ENCODE measurements around the gene PTEN.
"Not testable (repeated sequence)": the region's sequence is repeated elsewhere in the genome, so short reads cannot be mapped to it uniquely, and the experiment has no call there.

PTEN gene

GRCh38 chr10:87868277-87868676 lies 4.9 kb downstream of the PTEN start:
- DNase-seq (ENCODE audit: low read depth, low spot score) = no peak
- H3K27ac ChIP-seq = no peak overlapping the region

- not testable (repeated sequence) for DNase-seq (ENCODE audit: low read depth, low spot score); H3K27ac ChIP-seq
These were observed 5.7 kb downstream of the PTEN start for GRCh38 chr10:87869139-87869538.

GRCh38 chr10:87869773-87870551 lies 6.5 kb downstream of the PTEN start:
- DNase-seq (ENCODE audit: low read depth, low spot score) = no peak
- no peak overlapping the region for H3K27ac ChIP-seq

- no peak for DNase-seq (ENCODE audit: low read depth, low spot score)
- H3K27ac ChIP-seq = no peak overlapping the region
These were observed 9.4 kb downstream of the PTEN start for GRCh38 chr10:87872828-87873227.

GRCh38 chr10:87873656-87874055 lies 10.2 kb downstream of the PTEN start:
- H3K27ac ChIP-seq = no peak overlapping the region
- DNase-seq (ENCODE audit: low read depth, low spot score) = no peak

- no peak for DNase-seq (ENCODE audit: low read depth, low spot score)
- no peak overlapping the region for H3K27ac ChIP-seq
These were observed 12.6 kb downstream of the PTEN start for GRCh38 chr10:87875929-87876571.

GRCh38 chr10:87878664-87879459 lies 15.4 kb downstream of the PTEN start:
- no peak for DNase-seq (ENCODE audit: low read depth, low spot score)
- H3K27ac ChIP-seq = no peak overlapping the region

- no peak overlapping the region for H3K27ac ChIP-seq
- no peak for DNase-seq (ENCODE audit: low read depth, low spot score)
These were observed 16.9 kb downstream of the PTEN start for GRCh38 chr10:87880336-87880735.

GRCh38 chr10:87881373-87882059 lies 18.1 kb downstream of the PTEN start:
- not testable (repeated sequence) for H3K27ac ChIP-seq; DNase-seq (ENCODE audit: low read depth, low spot score)

GRCh38 chr10:87882555-87883294 lies 19.3 kb downstream of the PTEN start:
- no peak for DNase-seq (ENCODE audit: low read depth, low spot score)
- no peak overlapping the region for H3K27ac ChIP-seq

- H3K27ac ChIP-seq = no peak overlapping the region
- DNase-seq (ENCODE audit: low read depth, low spot score) = no peak
These were observed 23.2 kb downstream of the PTEN start for GRCh38 chr10:87886635-87887034.

GRCh38 chr10:87887146-87887545 lies 23.7 kb downstream of the PTEN start:
- H3K27ac ChIP-seq = no peak overlapping the region
- no peak for DNase-seq (ENCODE audit: low read depth, low spot score)

- no peak for DNase-seq (ENCODE audit: low read depth, low spot score)
- no peak overlapping the region for H3K27ac ChIP-seq
These were observed 24.3 kb downstream of the PTEN start for GRCh38 chr10:87887548-87888289.

GRCh38 chr10:87895430-87895829 lies 32.0 kb downstream of the PTEN start:
- no peak overlapping the region for H3K27ac ChIP-seq
- no peak for DNase-seq (ENCODE audit: low read depth, low spot score)

- DNase-seq (ENCODE audit: low read depth, low spot score) = no peak
- H3K27ac ChIP-seq = no peak overlapping the region
These were observed 32.8 kb downstream of the PTEN start for GRCh38 chr10:87896216-87896615.

GRCh38 chr10:87897957-87898356 lies 34.5 kb downstream of the PTEN start:
- H3K27ac ChIP-seq; DNase-seq (ENCODE audit: low read depth, low spot score): not testable (repeated sequence)

- not testable (repeated sequence) for H3K27ac ChIP-seq; DNase-seq (ENCODE audit: low read depth, low spot score)
These were observed 40.0 kb downstream of the PTEN start for GRCh38 chr10:87903396-87903795.

GRCh38 chr10:87913156-87913921 lies 49.9 kb downstream of the PTEN start:
- no peak overlapping the region for H3K27ac ChIP-seq
- no peak for DNase-seq (ENCODE audit: low read depth, low spot score)

Measured in epithelial cell of prostate (primary cell).